NCI-H226 (cell line): Measurements from ENCODE around the gene TBC1D23.
"Not testable (repeated sequence)": the region's sequence is repeated elsewhere in the genome, so short reads cannot be mapped to it uniquely, and the experiment has no call there.

Source experiments
- DNase-seq: peaks from one replicate; pipeline ENCODE4 v3.0.0-alpha.2; 2015

Gene TBC1D23

GRCh38 chr3:100260685-100261484, at the start of gene TBC1D23:
TBC1D23 (plus strand) TSS chr3:100260992; CDS start chr3:100261019, 27 bp downstream.
- peak; percentile 100 for DNase-seq

- DNase-seq = no peak
Observed at GRCh38 chr3:100213891-100214573, 46.8 kb upstream of the TBC1D23 start.

- DNase-seq = no peak
Observed at GRCh38 chr3:100214574-100214964, 46.2 kb upstream of the TBC1D23 start.

- no peak for DNase-seq
Observed at GRCh38 chr3:100216713-100217112, 44.1 kb upstream of the TBC1D23 start.

- no peak for DNase-seq
Observed at GRCh38 chr3:100221159-100221558, 39.6 kb upstream of the TBC1D23 start.

- DNase-seq = no peak
Observed at GRCh38 chr3:100225193-100225592, 35.6 kb upstream of the TBC1D23 start.

- DNase-seq = no peak
Observed at GRCh38 chr3:100225883-100226282, 34.9 kb upstream of the TBC1D23 start.

GRCh38 chr3:100226712-100227429, 33.9 kb upstream of the TBC1D23 start:
- DNase-seq = peak; percentile 52

- DNase-seq = no peak
Observed at GRCh38 chr3:100227511-100227921, 33.3 kb upstream of the TBC1D23 start.

- no peak for DNase-seq
Observed at GRCh38 chr3:100228247-100228646, 32.5 kb upstream of the TBC1D23 start.

GRCh38 chr3:100229188-100229587, 31.6 kb upstream of the TBC1D23 start:
- not testable (repeated sequence) for DNase-seq

- peak; percentile 22 for DNase-seq
Observed at GRCh38 chr3:100230710-100231109, 30.1 kb upstream of the TBC1D23 start.

GRCh38 chr3:100231668-100232067, 29.1 kb upstream of the TBC1D23 start:
- DNase-seq = no peak

- no peak for DNase-seq
Observed at GRCh38 chr3:100234364-100234763, 26.4 kb upstream of the TBC1D23 start.

- DNase-seq = no peak
Observed at GRCh38 chr3:100238599-100238998, 22.2 kb upstream of the TBC1D23 start.

GRCh38 chr3:100242471-100242870, 18.3 kb upstream of the TBC1D23 start:
- DNase-seq = not testable (repeated sequence)

GRCh38 chr3:100244264-100244663, 16.5 kb upstream of the TBC1D23 start:
- no peak for DNase-seq

- DNase-seq = no peak
Observed at GRCh38 chr3:100245136-100245535, 15.7 kb upstream of the TBC1D23 start.

- no peak for DNase-seq
Observed at GRCh38 chr3:100245927-100246326, 14.9 kb upstream of the TBC1D23 start.

GRCh38 chr3:100246999-100247398, 13.8 kb upstream of the TBC1D23 start:
- no peak for DNase-seq

- DNase-seq = no peak
Observed at GRCh38 chr3:100252001-100252400, 8.8 kb upstream of the TBC1D23 start.

- DNase-seq = peak; percentile 39
Observed at GRCh38 chr3:100254168-100254777, 6.5 kb upstream of the TBC1D23 start.

GRCh38 chr3:100256731-100257151, 4.1 kb upstream of the TBC1D23 start:
- DNase-seq = no peak
